NCI-H187 (cell line): ENCODE results near the gene S100A11.

ENCODE experiments used
- DNase-seq, 2 experiments: peaks; one replicate each; lab custom pipeline; 2025; lab: John Stamatoyannopoulos, UW

The S100A11 gene

DNA sequence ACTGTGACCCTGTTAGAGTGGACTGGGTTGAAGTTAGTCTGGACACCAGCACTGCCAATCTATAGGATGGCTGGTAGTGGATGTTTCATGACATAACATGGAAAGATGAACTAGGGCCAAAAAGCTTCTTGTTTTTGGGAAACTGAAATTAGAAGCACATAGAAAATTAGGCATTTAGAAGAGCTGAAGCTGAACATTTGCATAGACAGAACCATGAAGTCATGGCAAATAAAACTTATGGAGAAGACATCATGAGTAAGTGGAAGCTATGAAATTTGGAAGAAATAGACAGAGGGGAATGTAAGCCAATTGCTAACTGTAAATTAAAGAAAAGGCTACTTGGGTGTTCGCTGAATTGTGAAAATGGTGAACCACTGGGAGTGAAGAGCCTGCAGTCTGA, 2.7 kb upstream of the S100A11 start:
- DNase-seq: no peak

DNA sequence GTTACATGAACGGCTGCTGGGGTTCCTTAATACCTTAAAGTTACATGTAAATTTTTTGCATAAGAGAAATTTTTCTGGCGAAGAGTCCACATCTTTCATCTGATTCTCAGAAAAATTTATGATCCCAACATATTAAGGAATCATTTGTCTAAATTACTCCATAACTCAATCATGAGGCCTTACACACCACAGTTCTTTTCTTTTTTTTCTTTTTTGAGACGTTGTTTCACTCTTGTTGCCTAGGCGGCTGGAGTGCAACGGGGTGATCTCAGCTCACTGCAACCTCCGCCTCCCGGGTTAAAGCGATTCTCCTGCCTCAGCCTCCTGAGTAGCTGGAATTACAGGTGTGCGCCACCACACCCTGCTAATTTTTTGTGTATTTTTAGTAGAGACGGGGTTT, 2.1 kb upstream of the S100A11 start:
- DNase-seq: no peak

DNA sequence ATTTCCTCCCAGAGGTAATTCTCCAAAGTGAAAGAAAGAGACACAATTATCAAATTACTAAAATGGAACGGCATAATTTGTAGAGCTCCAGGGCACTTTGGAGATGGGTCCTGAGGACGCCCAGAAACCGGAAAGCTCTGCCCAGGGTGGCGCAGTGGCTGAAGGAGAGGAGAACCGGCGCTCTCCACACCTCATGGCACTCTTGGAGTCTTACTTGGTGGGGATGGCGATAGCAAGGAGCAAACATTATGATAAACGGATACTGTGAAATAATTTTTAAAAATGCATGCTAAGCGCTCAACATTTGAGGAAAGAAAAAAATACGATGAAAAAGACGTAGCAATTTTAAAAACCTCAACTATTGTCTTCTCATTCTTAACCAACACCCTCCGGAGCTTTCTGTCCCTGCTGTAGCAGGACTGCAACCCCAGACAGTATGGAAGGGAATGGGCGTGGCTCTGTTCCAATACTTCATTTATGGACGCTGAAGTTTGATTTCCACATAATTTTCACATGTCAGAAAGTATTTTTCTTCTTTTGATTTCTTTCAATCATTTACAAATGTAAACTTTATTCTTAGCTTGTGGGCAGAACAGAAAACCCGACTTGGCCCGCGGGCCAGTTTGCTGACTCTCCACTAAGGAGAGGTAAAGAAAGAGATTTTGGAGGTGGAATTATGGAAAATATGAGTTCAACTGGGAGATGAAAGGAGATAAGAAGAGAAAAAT, 1.1 kb downstream of the S100A11 start:
- peak in 1 of 2 experiments; percentile 53 for DNase-seq

DNA sequence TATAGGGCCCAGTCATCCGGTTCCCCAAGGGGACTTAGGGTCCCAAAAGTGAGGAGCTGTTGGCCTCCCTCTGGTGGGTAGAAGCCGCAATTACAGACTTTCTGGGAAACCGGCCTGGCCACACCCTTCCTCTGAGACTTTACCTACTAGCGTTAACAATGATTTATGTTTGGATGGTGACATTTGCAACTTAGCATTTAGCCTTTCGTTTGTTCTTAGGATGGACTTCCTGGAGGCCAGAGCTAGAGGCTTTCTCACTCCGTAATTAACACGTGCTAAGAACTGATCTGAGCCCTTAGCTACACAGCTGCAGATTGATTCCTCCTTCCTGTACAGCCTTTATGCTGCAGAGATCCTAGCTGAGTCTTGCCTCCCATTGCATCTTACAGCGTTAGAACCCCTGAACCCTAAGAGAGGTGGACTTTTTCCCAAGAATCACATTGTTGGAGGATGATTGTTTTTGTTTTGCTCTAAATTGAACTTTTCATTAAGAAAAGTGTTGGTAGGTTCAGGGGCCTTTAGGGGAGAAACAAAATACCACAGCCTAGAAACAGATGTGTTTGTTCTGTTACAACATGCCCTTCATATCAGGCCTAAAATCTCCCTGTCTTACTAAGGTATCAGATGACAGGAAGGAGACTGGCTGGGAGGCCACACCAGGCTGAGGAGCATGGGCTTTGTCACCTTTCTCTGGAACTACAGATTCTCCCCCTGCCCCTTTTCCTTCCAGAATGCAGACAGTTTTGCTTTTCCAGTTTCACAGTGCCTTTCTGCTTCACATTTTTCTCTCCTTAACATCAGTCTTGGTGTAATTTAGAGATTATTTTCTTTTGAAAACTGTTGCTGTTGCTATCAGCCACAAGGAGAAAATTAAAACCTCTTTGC, 1.9 kb downstream of the S100A11 start:
- DNase-seq: peak; percentile 20 to 95

DNA sequence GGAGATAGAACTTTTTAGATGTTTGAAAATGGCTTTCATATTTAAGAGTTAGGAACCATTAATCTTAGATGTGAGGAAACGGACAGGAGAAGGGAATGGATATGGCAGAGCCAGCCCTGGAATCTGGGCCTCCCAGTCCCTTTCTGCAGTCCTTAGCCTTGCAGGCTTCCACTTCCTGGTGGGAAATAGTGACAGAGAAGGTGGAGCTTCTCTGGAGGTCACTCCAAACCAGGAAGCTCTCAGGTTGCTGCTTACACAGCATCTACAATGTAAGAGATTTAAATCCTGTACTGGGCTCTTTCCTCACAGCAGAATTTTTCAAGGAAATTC, 2.5 kb downstream of the S100A11 start:
- no peak for DNase-seq

DNA sequence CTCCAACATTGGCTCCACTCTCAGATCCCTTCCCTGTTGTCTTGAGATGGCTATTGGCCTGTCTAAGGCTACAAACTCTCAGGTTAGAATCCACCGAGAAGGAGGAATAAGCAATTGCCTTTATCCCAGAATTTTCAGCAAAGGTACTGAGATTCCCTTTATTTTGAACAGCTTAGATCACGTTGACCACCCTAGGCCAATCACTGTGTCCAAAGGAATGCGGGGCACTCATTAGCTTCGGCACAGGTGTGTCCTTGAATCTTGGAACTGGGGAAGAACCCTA, 6.9 kb downstream of the S100A11 start:
- no peak for DNase-seq

DNA sequence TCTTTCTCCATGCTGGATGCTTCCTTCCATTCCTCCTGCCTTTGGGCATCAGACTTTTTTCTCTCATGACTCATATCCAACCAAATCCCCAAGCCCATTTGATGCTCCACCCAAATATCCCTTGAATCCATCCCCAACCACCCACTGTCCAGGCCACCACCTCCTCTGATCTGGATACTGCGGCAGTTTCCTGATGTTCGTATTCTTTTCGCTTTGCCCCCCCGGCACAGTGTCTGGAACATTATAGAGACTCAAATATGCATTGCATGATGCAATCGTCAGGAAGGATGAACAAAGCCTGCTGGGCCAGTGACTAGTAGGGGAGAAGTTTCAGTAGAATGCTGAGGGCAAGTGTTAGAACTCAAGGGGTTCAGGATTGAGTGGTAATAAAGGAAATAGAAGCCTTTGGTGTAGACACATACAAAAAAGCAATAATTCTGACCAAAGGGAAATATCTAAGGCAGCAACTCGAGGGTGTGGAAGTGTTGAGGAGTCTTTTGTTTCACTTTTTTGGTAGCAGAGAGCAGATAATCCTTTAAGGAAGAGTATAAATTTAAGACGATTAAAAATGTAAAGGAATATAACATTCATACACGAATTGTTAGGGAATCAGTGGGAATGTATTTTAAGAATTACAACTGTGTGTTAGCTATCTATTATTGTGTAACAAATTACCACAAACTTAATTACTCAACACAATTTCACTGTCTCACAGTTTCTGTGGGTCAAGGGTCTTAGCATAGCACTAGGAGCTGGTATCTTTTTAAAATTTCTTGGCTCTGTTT, 7.5 kb downstream of the S100A11 start:
- no peak for DNase-seq

DNA sequence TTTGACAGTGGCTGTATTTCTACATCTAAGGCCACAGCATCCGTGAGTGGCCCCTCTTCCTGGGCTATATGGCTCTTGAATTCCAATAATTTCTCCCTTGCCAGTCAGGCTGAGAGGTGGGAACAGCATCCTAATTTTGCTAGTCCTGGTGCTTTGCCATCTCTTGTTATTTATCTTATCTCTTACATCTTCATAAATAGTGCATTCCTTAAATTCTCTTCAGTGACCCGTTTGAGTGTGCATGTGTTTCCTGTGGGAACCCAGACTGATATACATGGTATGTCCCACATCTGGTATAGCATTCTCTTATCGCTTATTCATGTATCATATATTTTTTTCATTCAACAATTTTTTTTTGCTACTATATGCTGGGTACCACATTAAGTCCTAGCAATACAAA, 9.9 kb downstream of the S100A11 start:
- no peak for DNase-seq

DNA sequence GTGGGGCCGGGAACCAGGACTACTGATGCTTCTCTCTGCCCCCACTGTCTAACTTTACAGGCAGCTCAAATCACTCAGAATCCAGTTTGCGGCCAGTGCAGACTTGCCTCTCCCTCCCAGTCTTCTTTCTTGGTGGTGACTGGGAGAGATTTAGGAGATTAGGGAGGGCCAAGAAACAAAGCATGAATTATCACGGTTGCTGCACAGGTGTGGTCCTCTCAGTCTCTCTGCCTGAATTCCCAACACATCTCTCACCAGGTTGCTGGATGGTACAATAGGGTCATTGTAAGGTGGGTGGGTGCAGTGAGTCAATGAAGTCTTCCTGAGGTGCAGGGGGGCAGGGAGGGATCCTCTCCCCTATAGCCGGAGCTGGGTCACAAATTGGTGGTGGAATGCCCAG, 12.6 kb downstream of the S100A11 start:
- DNase-seq: no peak

DNA sequence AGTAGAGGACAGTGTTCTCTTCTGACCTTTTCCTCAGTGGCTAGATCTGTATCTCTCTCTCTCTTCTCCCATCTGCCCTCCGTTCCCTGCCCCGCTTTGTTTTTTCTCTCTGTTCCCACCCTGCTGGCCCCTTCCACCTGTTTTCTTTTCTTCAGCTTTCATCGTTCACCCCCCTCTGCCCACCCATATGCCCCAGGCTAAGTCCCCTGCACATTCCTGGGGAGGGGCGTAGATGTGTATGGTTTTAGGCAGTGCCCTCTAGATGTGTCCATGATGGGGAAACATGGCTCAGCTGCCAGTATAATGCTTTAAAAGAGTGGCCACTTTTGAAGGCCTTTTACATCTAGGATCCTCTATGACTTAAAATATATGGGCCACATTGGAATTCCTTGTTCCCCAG, 13.6 kb downstream of the S100A11 start:
- no peak for DNase-seq

DNA sequence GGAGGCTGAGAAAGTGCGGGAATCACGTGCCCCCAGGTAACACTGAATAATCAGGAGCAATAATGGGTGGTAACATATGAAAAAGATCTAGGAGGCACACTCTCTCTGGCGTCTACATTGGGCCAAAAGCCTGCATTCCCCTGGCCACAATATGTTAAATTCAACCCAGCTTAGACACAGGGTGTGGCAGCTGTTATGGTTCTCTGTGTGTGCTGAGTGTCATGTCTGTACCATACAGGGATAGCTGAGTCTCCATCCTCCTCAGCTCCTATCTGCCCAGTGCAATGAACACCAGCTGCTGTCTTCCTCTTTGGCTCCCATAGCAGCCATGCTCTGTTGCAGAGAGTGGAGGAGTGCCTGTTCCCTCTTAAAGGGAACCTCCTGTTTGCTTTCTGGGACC, 14.3 kb downstream of the S100A11 start:
- no peak for DNase-seq

DNA sequence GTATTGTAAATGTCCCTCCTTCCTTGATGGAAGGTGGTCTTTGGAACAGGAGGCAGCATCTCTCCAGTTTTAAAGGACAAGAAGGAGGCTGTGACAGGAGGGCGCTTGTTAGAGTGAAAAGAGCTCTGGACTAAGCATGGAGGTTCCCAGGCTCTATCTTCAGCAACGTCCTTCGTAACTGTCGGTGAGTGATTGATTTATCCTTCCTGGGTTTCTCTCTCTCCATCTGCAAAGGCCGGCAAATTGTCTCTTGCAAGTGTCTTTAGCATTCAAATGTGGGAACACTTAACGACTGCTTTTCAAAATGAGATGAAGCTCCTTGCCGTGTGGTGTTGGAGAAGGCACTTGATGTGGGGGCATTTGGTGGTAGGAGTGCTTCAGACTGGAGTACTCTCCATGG, 15.2 kb downstream of the S100A11 start:
- no peak for DNase-seq

DNA sequence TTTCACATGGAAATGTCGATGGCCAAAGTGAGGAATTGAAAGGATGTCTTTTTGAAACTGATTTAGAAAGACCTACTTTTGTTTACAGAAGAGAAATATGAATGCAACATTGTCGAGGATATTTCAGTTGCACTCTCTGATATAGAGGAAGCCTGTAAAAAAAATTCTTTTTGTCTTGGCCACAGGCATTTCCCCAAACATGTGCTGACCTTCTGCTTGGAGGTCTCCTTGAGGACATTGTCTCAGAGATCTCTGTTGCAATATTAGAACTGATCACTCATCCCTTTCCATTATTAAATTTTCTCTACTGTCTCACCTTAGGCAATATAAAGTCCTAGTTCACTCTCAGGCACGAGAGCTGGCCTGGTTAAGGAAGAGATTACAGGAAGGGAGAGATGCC, 16.0 kb downstream of the S100A11 start:
- no peak for DNase-seq

DNA sequence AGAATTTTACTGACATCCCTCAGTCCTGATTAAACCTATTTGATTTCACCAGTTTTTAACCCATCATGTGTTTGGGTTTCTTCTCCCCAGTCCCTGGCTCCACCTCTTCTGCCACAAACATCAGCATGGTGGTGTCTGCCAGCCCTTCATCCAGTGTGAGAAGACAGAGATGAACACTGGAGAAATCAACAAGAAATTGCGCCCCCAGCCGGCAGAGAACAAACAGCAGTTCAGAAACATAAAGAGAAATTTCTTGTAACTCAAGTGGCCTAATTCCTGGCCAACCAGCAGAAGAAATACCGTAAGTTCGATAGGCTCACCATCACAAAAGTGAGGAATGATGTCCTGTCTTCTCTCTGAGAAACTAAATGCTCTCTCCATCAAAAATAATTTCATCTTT, 18.3 kb downstream of the S100A11 start:
- DNase-seq: no peak

DNA sequence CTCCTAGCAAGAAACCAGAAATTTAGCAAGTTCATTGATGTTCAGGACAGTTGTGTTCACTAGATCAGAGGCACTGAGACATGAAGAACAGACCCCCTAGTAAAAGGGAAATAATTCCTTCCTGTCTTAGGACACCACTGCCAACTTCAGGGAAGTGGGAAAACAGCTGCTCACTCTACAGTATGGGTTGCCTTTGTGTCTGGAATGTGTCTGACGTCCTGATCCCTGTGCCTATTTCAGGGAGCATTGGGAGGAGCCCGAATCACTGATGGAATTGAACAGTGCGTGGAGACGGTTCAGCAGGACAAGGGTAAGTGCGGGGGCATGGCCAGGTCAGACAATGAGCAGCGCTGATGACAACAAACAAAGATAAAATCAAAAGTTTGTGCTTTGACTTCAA, 21.0 kb downstream of the S100A11 start:
- DNase-seq: no peak

DNA sequence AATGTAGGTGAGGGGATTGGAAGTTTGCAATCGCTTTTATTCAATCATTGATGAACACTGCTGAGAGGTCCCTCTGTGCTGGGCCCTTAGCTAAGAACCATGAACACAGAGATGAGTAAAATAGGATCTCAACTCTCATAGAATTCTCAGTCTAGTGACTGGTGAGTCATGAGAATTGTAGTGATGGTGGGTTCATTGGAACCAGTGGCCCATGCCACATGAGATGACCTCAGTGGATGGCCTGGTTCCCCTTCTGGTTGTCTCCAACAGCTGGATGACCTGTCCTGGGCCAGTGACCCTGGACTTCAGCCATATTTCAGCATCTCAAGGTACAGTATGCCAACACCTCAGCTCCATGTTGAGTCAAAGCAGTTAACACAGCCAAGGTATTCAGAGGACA, 21.9 kb downstream of the S100A11 start:
- DNase-seq: no peak

DNA sequence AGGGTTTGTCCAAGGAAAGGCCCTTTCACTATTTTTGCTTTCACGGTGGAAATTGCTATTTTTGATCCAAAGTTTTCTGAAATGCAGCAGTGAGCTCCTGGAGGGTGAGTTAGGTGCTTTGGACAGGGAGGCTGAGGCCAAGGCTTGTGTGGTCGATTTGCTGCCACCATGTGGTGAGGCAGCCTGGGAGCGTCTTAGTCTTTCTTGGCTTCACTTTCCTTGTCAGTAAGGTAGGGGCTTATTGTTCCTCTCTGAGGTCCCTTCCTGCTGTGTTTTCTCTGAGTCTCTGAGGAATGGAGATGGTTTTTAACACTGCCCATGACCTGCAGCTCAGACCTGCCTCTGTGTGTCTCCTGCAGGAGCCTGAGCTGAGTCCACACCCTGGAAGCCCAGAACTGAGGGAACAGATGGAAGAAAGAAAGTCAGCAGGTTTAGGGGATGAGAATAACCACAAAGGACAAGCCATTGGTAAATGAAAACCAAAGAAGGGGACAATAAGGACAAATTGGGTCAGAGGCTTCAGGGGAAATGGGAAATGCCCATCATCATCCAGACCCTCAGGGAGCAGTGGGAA, 23.1 kb downstream of the S100A11 start:
- DNase-seq: no peak

DNA sequence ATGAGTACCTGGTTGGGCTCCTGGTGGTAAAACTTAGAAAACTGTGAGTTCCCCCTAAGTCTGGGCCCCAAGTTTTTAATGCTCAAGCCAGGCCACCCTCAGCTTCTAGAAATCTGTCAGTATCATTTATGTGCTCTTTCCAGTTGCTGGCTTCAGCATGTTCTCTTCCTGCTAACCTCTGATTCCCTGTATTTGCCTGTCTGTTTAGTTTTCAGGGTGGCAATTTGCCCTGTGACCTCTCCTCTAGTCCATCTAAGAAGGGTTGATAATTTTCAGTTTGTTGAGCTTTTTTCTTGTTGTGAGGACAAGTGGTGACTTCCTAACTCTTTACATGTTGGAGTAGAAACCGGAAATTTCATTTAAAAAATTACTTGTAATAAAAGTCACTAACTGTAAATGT, 27.1 kb downstream of the S100A11 start:
- no peak for DNase-seq

DNA sequence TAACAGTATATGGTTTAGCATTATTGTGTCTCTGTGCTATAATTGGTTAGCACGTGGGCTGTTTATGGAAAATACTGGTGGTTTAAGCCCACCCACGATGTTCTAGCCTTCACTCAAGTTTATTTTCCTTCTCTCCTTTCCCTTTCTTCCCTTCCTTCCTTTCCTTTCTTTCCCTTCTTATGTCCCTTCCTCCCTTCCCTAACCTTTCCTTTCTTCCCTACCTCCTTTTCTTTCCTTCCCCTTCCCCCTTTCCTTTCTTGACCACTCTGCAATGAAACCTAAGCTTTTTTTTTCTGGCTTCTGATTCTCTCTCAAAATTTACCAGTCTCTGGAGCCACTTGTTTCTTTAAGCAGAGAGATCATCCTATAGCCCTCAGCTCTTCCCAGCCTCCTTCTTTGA, 29.8 kb downstream of the S100A11 start:
- DNase-seq: no peak

DNA sequence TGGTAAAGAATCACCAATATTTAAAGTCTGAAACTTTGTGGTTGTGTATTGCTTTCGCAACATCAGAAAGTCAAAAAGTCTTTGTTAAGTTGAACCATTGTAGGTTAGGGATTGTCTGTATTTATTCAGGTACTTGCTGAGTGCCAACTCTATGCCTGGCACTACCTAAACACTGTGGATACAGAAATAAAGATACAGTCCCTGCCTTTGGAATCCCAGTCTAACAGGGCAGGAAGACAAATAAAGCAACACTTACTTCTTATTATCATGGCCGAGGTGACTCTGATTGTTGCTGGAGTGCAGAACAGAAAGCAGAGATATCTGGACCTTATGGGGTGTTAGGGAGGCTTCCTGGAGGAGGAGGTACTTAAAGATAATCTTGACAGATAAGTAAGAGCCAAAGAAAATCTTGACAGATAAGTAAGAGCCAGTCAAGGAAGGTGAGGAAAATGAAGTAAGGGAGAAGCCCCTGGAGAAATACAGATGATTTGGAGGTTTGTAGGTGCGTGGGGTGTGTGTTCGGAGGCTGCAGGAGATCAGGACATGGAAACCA, 31.4 kb downstream of the S100A11 start:
- no peak for DNase-seq

DNA sequence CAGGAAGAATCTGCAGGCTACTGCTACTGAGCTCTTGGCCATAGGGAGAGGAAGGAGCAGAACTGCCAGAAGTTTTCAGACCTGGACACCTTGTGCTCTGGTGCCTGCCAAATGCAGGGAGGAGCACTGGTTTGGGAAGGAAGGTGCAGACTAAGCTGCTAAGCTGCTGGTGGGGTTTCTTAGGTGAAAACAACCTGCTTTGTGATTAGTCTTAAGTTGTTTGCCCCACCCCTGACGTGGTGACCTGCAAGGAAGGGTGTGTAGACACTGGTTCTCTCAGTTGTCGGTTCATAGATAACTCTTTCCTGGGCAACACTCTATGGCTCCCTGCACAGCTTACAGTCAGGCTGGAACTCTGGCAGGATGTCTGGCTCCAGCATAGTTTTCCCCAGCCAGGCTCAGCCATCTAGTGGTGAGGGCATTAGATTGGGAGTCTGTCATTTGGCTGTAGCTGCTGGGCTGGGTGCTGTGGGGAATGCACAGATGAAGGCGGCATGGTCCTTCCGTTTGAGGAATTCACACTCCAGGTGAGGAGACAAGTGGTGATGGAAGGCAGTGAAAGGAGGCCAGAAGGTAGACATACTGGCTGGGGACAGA, 32.9 kb downstream of the S100A11 start:
- DNase-seq: no peak

DNA sequence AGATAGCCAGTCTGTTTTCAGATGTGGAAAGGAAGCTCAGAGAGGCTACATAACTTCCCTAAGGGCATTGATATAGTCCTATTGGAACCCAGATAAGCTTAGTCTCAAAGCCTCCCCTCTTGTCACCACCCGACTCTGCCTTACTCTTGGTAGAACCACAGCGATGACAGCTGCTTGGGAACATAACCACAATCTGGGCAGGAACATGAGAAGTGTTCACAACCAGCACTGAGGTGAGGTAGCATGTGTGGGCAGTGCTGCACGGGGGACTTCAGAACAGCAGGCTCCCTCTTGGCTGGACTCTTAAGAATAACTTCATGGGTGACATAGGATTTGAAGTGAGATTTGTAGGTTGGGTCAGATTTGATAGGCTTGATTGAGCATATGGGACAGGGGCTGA, 33.8 kb downstream of the S100A11 start:
- DNase-seq: no peak
